ENCODE measurements around the gene LCP2. TPM values are rescaled to one million over a fixed set of nuclear protein-coding genes. Genes with fewer than 3 reads are reported as not detected.

LCP2 gene
- polyA plus RNA-seq, 1 experiment = not detected

- no peak for TF ChIP-seq CTCF (IDR thresholded peaks at IDR 0.05; ENCODE audit: insufficient read depth, low read depth, low read length)
- ChIA-PET CTCF (no interaction called here), POLR2A (no interaction called here)
- no peak for DNase-seq (ENCODE audit: low read depth)
- Histone ChIP-seq H3K36me3 (ENCODE audit: control insufficient read depth, insufficient read depth, low read length) (no peaks in the 10 kb centered on the region), H3K27me3 (ENCODE audit: control insufficient read depth, insufficient read depth, low read length) (no peaks in the 10 kb centered on the region), H3K4me3 (ENCODE audit: low read depth, low read length) (no peak overlapping the region)
These were observed 38.5 kb upstream of the LCP2 start for GRCh38 chr5:170336065-170336464.

DNA sequence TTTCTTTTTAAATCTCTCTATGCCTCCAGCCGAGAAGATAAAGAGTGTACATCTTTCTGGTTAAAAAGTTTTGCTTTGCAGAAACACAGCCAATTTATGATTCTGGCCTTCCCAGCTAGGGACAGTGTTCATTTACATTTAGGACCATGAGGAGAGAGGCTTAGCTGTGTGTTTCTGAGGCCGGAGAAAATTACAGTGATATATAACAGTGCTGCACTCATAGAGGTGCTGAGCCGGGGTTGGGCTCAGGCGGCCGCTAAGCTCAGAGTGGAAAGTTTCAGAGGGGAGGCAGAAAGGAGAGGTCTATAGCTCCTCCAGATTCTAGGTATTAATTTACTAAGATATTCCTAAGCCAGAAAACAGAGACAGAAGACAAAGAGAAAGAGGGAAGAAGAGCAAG lies 37.0 kb upstream of the LCP2 start:
- Histone ChIP-seq H3K27me3 (ENCODE audit: control insufficient read depth, insufficient read depth, low read length) (no peaks in the 10 kb centered on the region), H3K4me3 (ENCODE audit: low read depth, low read length) (no peak overlapping the region), H3K36me3 (ENCODE audit: control insufficient read depth, insufficient read depth, low read length) (no peaks in the 10 kb centered on the region)
- ChIA-PET POLR2A (no interaction called here), CTCF (no interaction called here)
- TF ChIP-seq CTCF (IDR thresholded peaks at IDR 0.05; ENCODE audit: insufficient read depth, low read depth, low read length) = no peak
- no peak for DNase-seq (ENCODE audit: low read depth)

DNA sequence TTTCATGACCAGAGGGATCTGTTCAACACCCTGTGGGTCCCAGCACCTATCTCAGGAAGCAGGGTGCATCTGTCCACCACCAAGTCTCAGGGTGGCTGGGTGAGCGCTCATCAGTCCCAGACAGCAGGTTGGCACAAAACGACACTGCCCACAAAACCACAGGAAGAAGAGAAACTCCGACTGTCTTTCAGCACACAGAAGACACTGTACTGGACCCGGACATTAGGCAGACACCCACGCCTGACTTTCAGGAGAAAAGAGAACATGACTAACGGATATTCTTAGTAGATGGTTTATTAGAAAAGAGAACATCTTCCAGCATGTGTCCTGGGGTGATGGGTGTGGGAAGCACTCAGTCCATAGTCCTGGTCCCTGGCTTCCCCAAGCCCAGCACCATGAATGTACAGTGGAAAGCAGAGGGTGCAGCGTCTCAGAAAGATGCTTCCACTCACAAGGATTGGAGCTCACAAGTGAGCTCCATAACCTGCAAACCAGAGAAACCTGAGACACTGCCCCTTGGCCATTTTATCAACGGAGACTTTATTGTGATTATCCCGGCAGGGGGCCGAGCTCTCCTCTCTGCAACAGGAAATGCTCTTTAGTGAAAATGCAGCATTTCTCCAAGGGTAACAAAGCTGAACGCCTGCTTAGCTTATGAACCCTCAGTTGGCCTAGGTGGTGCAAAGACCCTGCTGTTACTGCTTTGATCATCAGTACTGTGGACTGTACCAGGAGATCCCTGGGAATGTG lies 35.8 kb upstream of the LCP2 start:
- no peak overlapping the region for H3K4me3 ChIP-seq (ENCODE audit: low read depth, low read length)
- no peaks in the 10 kb centered on the region for H3K27me3 ChIP-seq (ENCODE audit: control insufficient read depth, insufficient read depth, low read length)
- CTCF ChIA-PET = no interaction called here
- no peak for TF ChIP-seq CTCF (IDR thresholded peaks at IDR 0.05; ENCODE audit: insufficient read depth, low read depth, low read length)
- H3K36me3 ChIP-seq (ENCODE audit: control insufficient read depth, insufficient read depth, low read length) = no peaks in the 10 kb centered on the region
- no peak for DNase-seq (ENCODE audit: low read depth)
- POLR2A ChIA-PET = no interaction called here

DNA sequence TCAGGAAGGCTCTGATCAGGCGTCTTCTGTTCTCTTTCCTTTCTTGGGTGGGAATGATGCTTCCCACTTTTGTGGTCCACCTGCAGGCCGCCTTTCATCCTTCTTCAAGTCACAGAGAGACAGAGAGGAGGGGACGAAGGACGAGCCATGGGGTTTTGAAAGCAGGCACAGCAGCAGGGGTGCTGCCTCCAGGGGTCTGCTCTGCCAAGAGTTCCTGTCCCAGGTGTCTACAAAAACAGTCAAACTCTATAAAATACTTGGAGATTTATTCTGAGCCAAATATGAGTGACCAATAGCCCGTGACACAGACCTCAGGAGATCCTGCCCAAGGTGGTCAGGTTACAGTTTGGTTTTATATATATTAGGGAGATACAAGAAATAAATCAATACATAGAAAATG lies 34.5 kb upstream of the LCP2 start:
- TF ChIP-seq CTCF (IDR thresholded peaks at IDR 0.05; ENCODE audit: insufficient read depth, low read depth, low read length) = no peak
- no peaks in the 10 kb centered on the region for H3K27me3 ChIP-seq (ENCODE audit: control insufficient read depth, insufficient read depth, low read length)
- H3K4me3 ChIP-seq (ENCODE audit: low read depth, low read length) = no peak overlapping the region
- ChIA-PET POLR2A (no interaction called here), CTCF (no interaction called here)
- no peak for DNase-seq (ENCODE audit: low read depth)
- no peaks in the 10 kb centered on the region for H3K36me3 ChIP-seq (ENCODE audit: control insufficient read depth, insufficient read depth, low read length)

DNA sequence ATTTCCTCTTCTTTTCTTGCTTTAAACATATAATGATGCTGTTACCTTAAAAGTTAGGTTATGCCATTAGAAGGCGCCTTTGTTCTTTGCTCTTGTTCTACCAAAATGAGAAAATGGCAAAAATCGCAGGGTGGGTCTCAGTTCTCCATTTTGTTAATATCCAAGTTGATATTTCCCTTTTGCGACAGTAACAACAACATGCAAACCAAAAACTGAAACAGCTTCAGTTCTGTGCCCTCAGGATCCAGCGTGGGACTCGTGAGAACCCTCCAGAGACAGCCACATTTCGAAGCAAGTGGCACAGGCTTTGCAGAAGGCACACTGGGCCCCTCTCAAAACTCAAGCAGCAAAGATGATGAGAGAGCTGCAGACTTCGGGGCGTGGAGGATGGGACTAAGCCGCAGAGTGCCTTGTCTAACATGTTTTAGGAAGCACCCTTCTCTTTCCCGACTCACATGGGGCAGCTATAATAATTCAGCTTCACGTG lies 33.0 kb upstream of the LCP2 start:
- no peak for TF ChIP-seq CTCF (IDR thresholded peaks at IDR 0.05; ENCODE audit: insufficient read depth, low read depth, low read length)
- POLR2A ChIA-PET = no interaction called here
- Histone ChIP-seq H3K27me3 (ENCODE audit: control insufficient read depth, insufficient read depth, low read length) (no peaks in the 10 kb centered on the region), H3K4me3 (ENCODE audit: low read depth, low read length) (no peak overlapping the region), H3K36me3 (ENCODE audit: control insufficient read depth, insufficient read depth, low read length) (no peaks in the 10 kb centered on the region)
- DNase-seq (ENCODE audit: low read depth) = no peak
- CTCF ChIA-PET = no interaction called here

Measured in BJ (cell line).